Jurkat, Clone E6-1 (cell line): Measurements from ENCODE around the gene FIBIN.

Experiments
- DNase-seq: peaks from one replicate; pipeline ENCODE4 v3.0.0-alpha.2; 2011; ENCODE audit warnings: low read depth, low spot score
- H3K4me3 ChIP-seq: 2 replicates; pipeline ENCODE4 v1.5.1; 2011; ENCODE audit warnings: mild to moderate bottlenecking, low read length, control low read depth, moderate library complexity

The FIBIN gene

DNA sequence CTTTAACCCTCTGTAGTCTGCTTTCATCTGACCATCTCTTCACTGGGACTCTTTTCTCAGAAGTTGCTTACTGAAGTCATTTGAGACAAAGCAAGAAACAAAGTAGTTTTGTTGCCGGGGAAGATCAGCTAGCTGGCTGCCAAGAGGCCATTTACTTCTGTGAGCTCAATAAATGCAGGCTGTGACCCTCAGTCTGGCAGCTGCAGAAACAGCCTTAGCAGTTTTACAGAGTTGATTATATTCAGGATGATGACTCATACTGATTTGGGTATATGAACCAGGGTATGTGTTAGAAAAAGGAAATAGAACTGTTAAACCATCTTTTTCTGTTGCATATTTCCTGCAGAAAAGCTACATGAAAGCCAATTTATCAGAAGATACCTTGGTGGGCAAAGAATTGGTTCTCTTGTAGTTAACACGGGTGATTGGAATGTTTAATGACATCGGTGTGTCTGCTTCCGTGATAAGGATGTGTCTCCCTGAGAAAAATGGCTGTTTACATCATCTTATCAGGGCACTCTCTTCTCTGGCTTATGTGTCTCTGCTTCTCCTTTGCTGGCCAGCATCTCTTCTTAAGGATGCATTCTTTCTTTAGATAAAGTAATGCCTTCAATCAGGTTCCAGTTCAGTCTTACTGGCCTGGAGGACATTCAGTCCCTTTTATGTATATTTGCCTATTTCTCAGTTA is 18.5 kb downstream of the FIBIN start:
- peak; percentile 41 for DNase-seq
- H3K4me3 ChIP-seq: no peak overlapping the region

GRCh38 chr11:27013781-27014361 is 20.0 kb downstream of the FIBIN start:
- DNase-seq: no peak

DNA sequence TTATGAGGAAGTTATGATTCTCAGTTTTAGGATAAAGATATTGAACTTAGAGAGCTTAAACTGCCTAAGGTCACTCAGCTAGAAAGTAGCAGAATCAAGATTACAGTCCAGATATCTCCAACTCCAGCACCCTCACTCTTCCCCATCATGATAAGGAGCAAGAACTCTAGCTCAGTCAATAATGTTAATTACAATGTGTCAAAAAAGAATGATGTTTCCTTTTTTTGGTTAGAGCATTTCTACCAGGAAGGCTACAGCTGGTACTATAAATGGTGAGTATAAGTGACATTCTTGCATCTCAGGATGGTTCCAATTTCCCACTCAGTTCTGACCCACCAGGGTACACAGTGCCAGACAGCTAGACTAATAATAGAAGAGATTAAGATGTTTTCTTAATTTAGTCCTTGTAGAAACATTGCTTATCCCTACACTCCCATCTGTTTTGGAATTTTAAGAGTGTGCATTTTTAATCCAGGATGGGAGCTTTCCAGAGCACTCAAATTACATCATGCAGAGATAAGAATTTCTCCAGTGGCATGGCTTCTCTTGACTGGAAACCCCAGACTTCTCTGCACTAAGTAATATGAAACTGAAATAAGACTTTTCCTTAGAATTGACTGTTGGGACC is 25.1 kb downstream of the FIBIN start:
- DNase-seq: no peak
- H3K4me3 ChIP-seq: no peak overlapping the region

More at GRCh38 chr11:27013781-27014361, 20.0 kb downstream of the FIBIN start:
- H3K4me3 ChIP-seq: no peak overlapping the region

GRCh38 chr11:27020751-27021150 is 26.8 kb downstream of the FIBIN start:
- DNase-seq: no peak

DNA sequence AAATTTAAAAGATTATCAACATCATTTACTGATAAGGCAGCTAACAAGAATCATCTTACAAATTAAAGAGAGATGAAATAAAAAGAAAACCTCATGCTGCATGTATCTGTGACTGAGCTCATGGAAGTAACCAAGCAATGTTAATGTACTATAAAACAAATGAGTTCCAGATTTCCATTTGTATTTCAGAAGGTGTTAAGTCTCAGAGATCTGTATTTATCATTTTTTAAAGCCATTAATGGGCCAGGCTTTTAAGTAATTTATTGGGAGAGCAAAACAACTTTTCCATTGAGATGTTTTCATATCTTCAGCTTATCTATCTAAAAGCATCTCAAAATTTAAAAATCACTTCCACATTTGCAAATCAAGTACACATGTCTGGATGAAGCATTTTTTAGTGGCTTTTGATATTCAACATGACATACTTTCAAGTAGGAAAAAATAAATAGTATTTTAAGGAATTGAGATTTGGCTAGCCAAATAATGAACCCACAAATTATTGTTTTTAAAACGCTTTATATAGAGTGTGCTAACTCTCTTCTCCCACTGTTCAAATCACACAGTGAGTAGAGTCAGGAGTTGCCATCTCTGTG is 28.8 kb downstream of the FIBIN start:
- H3K4me3 ChIP-seq: no peak overlapping the region
- no peak for DNase-seq

More at GRCh38 chr11:27020751-27021150, 26.8 kb downstream of the FIBIN start:
- H3K4me3 ChIP-seq: no peak overlapping the region

GRCh38 chr11:27024865-27025264 is 31.0 kb downstream of the FIBIN start:
- no peak for DNase-seq
- H3K4me3 ChIP-seq: no peak overlapping the region

GRCh38 chr11:27025312-27025955 is 31.5 kb downstream of the FIBIN start:
- DNase-seq: no peak
- no peak overlapping the region for H3K4me3 ChIP-seq

DNA sequence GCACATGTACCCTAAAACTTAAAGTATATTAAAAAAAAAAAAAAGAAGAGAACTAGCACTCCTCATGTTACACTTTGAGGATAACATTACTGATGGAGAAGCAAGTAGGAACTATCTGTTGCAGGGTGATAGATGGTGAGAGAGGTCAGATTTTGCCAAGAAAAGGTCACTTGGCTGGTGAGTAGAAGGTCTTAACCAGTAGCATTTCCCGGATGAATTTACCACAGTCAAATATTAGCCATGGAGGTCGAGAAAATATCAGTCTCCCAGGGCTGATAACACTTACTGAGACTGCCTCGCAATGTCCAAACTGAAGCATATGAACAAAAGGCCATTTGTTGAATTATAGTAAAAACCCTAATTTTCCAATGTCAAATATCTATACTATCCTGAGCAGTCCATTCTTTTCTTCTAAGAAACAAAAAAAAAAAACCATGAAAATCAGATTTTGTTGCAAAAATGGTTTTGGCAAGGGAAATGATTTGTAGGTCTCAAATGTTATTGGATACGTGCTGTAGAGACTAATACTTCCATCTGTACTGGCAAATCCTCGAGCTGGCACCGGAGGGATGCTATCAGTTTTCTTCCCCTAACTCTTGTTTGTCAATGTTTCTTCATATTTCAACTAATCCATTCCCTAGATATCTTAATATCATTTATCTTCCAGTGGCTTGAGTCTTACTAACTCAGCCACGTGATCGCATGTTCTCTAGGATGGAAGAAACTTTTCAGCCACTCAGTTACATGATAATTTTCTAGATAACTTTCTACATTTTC is 32.2 kb downstream of the FIBIN start:
- H3K4me3 ChIP-seq: no peak overlapping the region
- no peak for DNase-seq

DNA sequence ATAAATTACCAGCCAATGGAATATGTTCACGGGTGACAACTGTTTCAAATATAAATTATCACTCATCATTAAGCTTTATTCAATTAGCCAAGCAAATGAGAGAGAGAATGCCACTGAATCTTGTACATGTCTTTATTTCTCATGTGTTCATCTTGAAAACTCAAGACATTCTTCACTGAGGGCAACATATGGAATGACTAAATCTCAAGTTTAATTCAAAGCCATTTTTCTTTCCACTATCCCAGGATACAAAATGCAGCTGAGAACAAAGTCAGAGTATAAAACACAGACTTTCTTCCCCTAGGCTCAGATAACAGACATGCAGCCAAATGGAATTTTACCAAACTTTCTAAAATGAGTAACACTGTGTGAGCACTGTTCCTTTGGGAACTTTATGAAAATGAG is 34.7 kb downstream of the FIBIN start:
- DNase-seq: no peak
- H3K4me3 ChIP-seq: no peak overlapping the region

GRCh38 chr11:27029966-27030365 is 36.1 kb downstream of the FIBIN start:
- no peak overlapping the region for H3K4me3 ChIP-seq
- no peak for DNase-seq

- DNase-seq: no peak
- no peak overlapping the region for H3K4me3 ChIP-seq
Measured at GRCh38 chr11:27031754-27032153, 37.8 kb downstream of the FIBIN start.

DNA sequence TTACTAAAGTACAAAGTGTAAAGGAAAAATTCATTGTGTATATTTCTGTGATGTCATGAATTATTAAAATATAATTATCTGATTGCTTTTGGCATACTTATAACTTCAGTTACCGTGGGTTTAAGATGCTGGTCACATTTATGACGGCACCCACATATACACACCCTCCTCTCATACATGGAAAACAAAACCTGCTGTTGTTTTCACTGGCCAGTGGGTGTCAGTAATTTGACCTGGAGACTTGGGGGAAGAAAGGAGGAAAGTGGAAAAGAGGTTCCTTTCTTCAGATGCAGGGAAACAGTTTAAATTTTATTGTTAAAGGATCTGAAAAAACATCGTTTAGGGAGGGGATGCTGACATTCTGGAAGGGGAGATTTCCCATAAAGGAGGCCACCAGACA is 46.0 kb downstream of the FIBIN start:
- DNase-seq: no peak
- no peak overlapping the region for H3K4me3 ChIP-seq

GRCh38 chr11:27040302-27041115 is 46.6 kb downstream of the FIBIN start, which contains the start of gene BBOX1:
Gene BBOX1 (plus strand): TSS chr11:27040815. CDS start chr11:27055431, 14,616 bp downstream.
- no peak for DNase-seq
- H3K4me3 ChIP-seq: no peak within 1 kb of the TSS

- no peak for DNase-seq
- H3K4me3 ChIP-seq: no peak overlapping the region
Measured at GRCh38 chr11:27041141-27041899, 47.4 kb downstream of the FIBIN start.
